Panc1 (cell line): ENCODE results near the gene SEC61B. TPM values are rescaled to one million over a fixed set of nuclear protein-coding genes. Genes with fewer than 3 reads are reported as not detected.

Experiments used
- ATAC-seq: fragments of 200-7000 bp; cut with Tn5 transposase; 2 replicates; pipeline ENCODE4 v1.9.1; 2020; ENCODE audit warnings: mild to moderate bottlenecking, moderate library complexity
- BruUV-seq: library from RNA; stranded (reverse); fragments of 400-500 nt; replicated peaks from 2 replicates; lab custom pipeline; 2021; lab: Mats Ljungman, UMichigan
- CTCF ChIA-PET: fragments of 300-600 bp; sonication (Branson Sonifier 250); formaldehyde crosslinking; loops from one replicate; lab custom pipeline; 2022; ENCODE audit warnings: antibody characterized with exemption; lab: Charles Lee
- POLR2A ChIA-PET: fragments of 300-600 bp; sonication (Branson Sonifier 250); formaldehyde crosslinking; loops from one replicate; lab custom pipeline; 2022; ENCODE audit warnings: antibody characterized with exemption; lab: Charles Lee
- DNase-seq: peaks from one replicate; pipeline ENCODE4 v3.0.0-alpha.2; 2010; ENCODE audit warnings: low read depth, low spot score
- H3K27ac ChIP-seq: 2 replicates; pipeline ENCODE4 v1.5.1; 2011; ENCODE audit warnings: mild to moderate bottlenecking, low read length, inconsistent platforms
- H3K27me3 ChIP-seq: fragments of 200-500 bp; sonication (Bioruptor generic); 2 replicates; pipeline ENCODE4 v1.6.0; 2014; ENCODE audit warnings: low read length, inconsistent platforms; ENCODE audit not compliant: control insufficient read depth, insufficient read depth
- H3K36me3 ChIP-seq: fragments of 200-500 bp; sonication (Bioruptor generic); 2 replicates; pipeline ENCODE4 v1.5.1; 2014; ENCODE audit warnings: inconsistent platforms, mild to moderate bottlenecking, low read length, moderate library complexity; ENCODE audit not compliant: control insufficient read depth, insufficient read depth
- H3K4me1 ChIP-seq: 2 replicates; pipeline ENCODE4 v1.5.1; 2011; ENCODE audit warnings: inconsistent platforms, mild to moderate bottlenecking, low read length, moderate library complexity; ENCODE audit not compliant: control insufficient read depth, insufficient read depth
- H3K4me3 ChIP-seq, 2 experiments: 2 replicates each; pipeline ENCODE4 v1.5.1; 2011 to 2012; ENCODE audit warnings: low read depth in 2 of 2, low read length in 2 of 2, mild to moderate bottlenecking in 2 of 2, inconsistent platforms in 1 of 2, moderate library complexity in 1 of 2
- H3K9me3 ChIP-seq: fragments of 200-500 bp; sonication (Bioruptor generic); 2 replicates; pipeline ENCODE4 v1.5.1; 2014; ENCODE audit warnings: low read depth, mild to moderate bottlenecking, inconsistent platforms, low read length, moderate library complexity; ENCODE audit not compliant: control insufficient read depth, insufficient read depth
- POLR2AphosphoS5 ChIP-seq: IDR thresholded peaks from 2 replicates; pipeline ENCODE4 v1.6.1; 2012; ENCODE audit warnings: mild to moderate bottlenecking, low read depth, low read length, moderate library complexity
- SIN3A ChIP-seq: IDR thresholded peaks from 2 replicates; pipeline ENCODE4 v1.6.1; 2012; ENCODE audit warnings: low read depth, mild to moderate bottlenecking, low read length, moderate library complexity, borderline replicate concordance; ENCODE audit not compliant: insufficient read depth
- TCF7L2 ChIP-seq: IDR thresholded peaks from 2 replicates; pipeline ENCODE4 v1.6.1; 2011; ENCODE audit warnings: mild to moderate bottlenecking, low read depth, low read length, inconsistent platforms
- in situ Hi-C: cut with HindIII; loops from 2 replicates; pipeline ENCODE4 v1.10.0; 2016; ENCODE audit warnings: low sequenced_read_pairs, low pct_unique_long_range_greater_than_20kb
- intact Hi-C: fragments of 100-400 bp; cut with micrococcal nuclease; formaldehyde crosslinking; loops from one replicate; pipeline ENCODE4 v1.10.0; 2022; ENCODE audit not compliant: unreplicated experiment
- total RNA-seq: library from RNA; stranded (reverse); gene quantifications from one replicate; pipeline ENCODE4 v1.2.1, GENCODE V29; 2021; ENCODE audit not compliant: unreplicated experiment
- TF ChIP-seq, protein P1 (sequence below), 2 experiments: IDR thresholded peaks; 2 replicates each; pipeline ENCODE4 v1.6.1; 2011 to 2012; ENCODE audit warnings: low read depth in 2 of 2, control low read depth in 1 of 2, low read length in 1 of 2, mild to moderate bottlenecking in 1 of 2, moderate library complexity in 1 of 2; ENCODE audit not compliant: insufficient read depth in 1 of 2
- TF ChIP-seq, protein P2 (sequence below): fragments of 450-650 bp; IDR thresholded peaks from 2 replicates; pipeline ENCODE4 v1.5.1; 2017; ENCODE audit warnings: mild to moderate bottlenecking

SEC61B gene
- total RNA-seq, 1 experiment from 2014 or later, result 90.4 TPM

DNA sequence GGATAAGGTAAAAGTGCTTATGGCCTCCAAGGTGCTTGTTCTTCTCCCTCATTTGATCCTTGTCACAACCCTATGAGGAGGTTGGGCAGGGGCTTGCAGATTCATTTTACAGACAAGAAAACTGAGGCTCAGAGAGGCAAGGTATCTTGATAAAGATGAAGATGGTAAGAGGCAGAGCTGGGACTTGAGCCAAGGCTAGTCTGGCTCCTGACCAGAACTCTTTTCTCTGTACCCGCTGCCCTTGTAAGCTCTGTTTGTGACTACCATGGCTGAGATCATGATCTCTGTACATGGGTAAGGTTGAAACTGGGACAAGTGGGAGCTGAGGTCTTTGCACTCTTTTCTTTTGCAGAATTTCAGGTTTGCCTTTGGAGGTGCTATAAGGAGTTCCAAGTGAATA is 33.6 kb downstream of the SEC61B start:
- ChIA-PET POLR2A (no interaction called here), CTCF (no interaction called here)
- TF ChIP-seq SIN3A, result no peak
- no peak for TF ChIP-seq TCF7L2
- TF ChIP-seq POLR2AphosphoS5, result no peak
- TF ChIP-seq, protein P1, sequence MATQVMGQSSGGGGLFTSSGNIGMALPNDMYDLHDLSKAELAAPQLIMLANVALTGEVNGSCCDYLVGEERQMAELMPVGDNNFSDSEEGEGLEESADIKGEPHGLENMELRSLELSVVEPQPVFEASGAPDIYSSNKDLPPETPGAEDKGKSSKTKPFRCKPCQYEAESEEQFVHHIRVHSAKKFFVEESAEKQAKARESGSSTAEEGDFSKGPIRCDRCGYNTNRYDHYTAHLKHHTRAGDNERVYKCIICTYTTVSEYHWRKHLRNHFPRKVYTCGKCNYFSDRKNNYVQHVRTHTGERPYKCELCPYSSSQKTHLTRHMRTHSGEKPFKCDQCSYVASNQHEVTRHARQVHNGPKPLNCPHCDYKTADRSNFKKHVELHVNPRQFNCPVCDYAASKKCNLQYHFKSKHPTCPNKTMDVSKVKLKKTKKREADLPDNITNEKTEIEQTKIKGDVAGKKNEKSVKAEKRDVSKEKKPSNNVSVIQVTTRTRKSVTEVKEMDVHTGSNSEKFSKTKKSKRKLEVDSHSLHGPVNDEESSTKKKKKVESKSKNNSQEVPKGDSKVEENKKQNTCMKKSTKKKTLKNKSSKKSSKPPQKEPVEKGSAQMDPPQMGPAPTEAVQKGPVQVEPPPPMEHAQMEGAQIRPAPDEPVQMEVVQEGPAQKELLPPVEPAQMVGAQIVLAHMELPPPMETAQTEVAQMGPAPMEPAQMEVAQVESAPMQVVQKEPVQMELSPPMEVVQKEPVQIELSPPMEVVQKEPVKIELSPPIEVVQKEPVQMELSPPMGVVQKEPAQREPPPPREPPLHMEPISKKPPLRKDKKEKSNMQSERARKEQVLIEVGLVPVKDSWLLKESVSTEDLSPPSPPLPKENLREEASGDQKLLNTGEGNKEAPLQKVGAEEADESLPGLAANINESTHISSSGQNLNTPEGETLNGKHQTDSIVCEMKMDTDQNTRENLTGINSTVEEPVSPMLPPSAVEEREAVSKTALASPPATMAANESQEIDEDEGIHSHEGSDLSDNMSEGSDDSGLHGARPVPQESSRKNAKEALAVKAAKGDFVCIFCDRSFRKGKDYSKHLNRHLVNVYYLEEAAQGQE (IDR thresholded peaks at IDR 0.05; ENCODE audit: insufficient read depth in 1 of 2, low read depth in 2 of 2, low read length in 1 of 2), result no peak
- TF ChIP-seq, protein P2, sequence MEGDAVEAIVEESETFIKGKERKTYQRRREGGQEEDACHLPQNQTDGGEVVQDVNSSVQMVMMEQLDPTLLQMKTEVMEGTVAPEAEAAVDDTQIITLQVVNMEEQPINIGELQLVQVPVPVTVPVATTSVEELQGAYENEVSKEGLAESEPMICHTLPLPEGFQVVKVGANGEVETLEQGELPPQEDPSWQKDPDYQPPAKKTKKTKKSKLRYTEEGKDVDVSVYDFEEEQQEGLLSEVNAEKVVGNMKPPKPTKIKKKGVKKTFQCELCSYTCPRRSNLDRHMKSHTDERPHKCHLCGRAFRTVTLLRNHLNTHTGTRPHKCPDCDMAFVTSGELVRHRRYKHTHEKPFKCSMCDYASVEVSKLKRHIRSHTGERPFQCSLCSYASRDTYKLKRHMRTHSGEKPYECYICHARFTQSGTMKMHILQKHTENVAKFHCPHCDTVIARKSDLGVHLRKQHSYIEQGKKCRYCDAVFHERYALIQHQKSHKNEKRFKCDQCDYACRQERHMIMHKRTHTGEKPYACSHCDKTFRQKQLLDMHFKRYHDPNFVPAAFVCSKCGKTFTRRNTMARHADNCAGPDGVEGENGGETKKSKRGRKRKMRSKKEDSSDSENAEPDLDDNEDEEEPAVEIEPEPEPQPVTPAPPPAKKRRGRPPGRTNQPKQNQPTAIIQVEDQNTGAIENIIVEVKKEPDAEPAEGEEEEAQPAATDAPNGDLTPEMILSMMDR, result no peak
- Histone ChIP-seq H3K9me3 (no peaks in the 10 kb centered on the region), H3K36me3 (no peaks in the 10 kb centered on the region), H3K4me1 (no peaks in the 10 kb centered on the region), H3K4me3 (no peak overlapping the region), H3K27ac (no peak overlapping the region), H3K27me3 (no peaks in the 10 kb centered on the region)
- in situ Hi-C loops, result no loop called here
- ATAC-seq, result no peak
- no peak for DNase-seq
- intact Hi-C loops, result no loop called here
- BruUV-seq, result no TSS peak

DNA sequence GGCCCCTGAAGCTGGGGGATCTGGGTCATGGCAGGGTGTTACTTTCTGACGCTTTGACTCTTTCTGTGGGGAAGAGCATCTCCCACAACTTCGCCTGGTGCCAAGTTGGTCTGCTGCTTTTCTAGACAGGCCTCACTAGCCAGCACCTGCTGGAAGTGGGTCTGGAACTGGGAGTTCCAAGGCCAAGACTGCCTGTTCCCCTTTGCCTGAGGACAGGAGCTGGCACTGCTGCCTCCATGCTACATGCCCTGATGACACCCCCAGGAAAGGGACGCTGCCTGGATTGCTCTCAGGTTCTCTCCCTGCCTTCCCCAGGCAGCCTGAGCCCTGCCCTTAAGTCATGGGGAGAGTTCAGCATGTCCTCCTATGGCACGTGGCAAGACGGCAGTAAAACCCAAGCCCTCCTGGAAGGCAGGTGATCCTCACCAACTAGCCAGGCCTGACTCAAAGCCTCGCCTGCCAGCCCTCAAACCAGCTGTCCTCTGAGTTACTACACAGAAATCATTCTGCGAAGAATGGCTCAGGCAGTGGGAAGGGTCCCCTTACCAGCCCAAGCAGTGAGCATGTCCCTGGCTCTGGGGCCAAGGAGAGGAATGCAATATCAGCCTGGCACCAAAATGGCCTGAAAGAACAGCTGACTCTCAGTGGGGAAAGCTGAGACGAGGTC is 35.8 kb downstream of the SEC61B start:
- BruUV-seq, result no TSS peak

More for the DNA sequence above, 35.8 kb downstream of the SEC61B start:
- Histone ChIP-seq H3K27ac (no peak overlapping the region), H3K4me3 (no peak overlapping the region), H3K27me3 (no peaks in the 10 kb centered on the region), H3K4me1 (no peaks in the 10 kb centered on the region), H3K9me3 (no peaks in the 10 kb centered on the region), H3K36me3 (no peaks in the 10 kb centered on the region)
- intact Hi-C loops, result no loop called here
- POLR2A ChIA-PET, result no interaction called here
- CTCF ChIA-PET, result interaction anchor here (0.6 kb wide), 1 partner anchor 1642 kb away, joined by 3 read pairs; no protein-coding TSS in a partner anchor
- TF ChIP-seq SIN3A (no peak), TCF7L2 (no peak), POLR2AphosphoS5 (no peak)
- TF ChIP-seq, protein P2, result no peak
- TF ChIP-seq, protein P1 (IDR thresholded peaks at IDR 0.05; ENCODE audit: insufficient read depth in 1 of 2, low read depth in 2 of 2, low read length in 1 of 2), result no peak
- no peak for DNase-seq
- in situ Hi-C loops, result no loop called here
- no peak for ATAC-seq
